Measurements from ENCODE around the gene ATXN7L3.

GRCh38 chr17:44144966-44145739 lies 54.5 kb downstream of the ATXN7L3 start:
- no peak for TF ChIP-seq CTCF (IDR thresholded peaks at IDR 0.05)
- TF ChIP-seq POLR2A (IDR thresholded peaks at IDR 0.05) = no peak

Data from right lobe of liver (tissue), 4 donors.